Measurements from ENCODE around the gene MSLN.

The MSLN gene

GRCh38 chr16:788399-789126 is 28.0 kb downstream of the MSLN start, which contains the start of gene CHTF18:
CHTF18 (plus strand) TSS chr16:788620; CDS start chr16:788685, 65 bp downstream.
- DNase-seq: peak; percentile 14 to 92 (median 83)

GRCh38 chr16:789191-789850 is 28.8 kb downstream of the MSLN start:
- no peak for DNase-seq

- DNase-seq: no peak
Observed at GRCh38 chr16:790086-790485, 29.6 kb downstream of the MSLN start.

- no peak for DNase-seq
Observed at GRCh38 chr16:791131-791530, 30.6 kb downstream of the MSLN start.

- no peak for DNase-seq
Observed at GRCh38 chr16:792221-792995, 31.9 kb downstream of the MSLN start.

GRCh38 chr16:793414-793813 is 32.9 kb downstream of the MSLN start:
- no peak for DNase-seq

GRCh38 chr16:794091-794822 is 33.7 kb downstream of the MSLN start:
- DNase-seq: no peak

- DNase-seq: no peak
Observed at GRCh38 chr16:794853-795466, 34.4 kb downstream of the MSLN start.

GRCh38 chr16:795580-796229 is 35.2 kb downstream of the MSLN start:
- DNase-seq: no peak

GRCh38 chr16:796296-797119 is 36.0 kb downstream of the MSLN start:
- DNase-seq: no peak

GRCh38 chr16:797120-797420 is 36.5 kb downstream of the MSLN start:
- no peak for DNase-seq

- DNase-seq: no peak
Observed at GRCh38 chr16:797686-798085, 37.2 kb downstream of the MSLN start.

GRCh38 chr16:798666-799065 is 38.1 kb downstream of the MSLN start:
- no peak for DNase-seq

GRCh38 chr16:799111-799947 is 38.8 kb downstream of the MSLN start:
- no peak for DNase-seq

GRCh38 chr16:799948-800833 is 39.7 kb downstream of the MSLN start, which contains the start of gene GNG13:
GNG13 (minus strand) TSS chr16:800734; CDS start chr16:799077, 1,657 bp downstream.
- no peak for DNase-seq

- no peak for DNase-seq
Observed at GRCh38 chr16:800834-801511, 40.4 kb downstream of the MSLN start.

Data from nucleus accumbens (tissue), 56 donors.